ENCODE data around the gene SVIL. TPM values are rescaled to one million over a fixed set of nuclear protein-coding genes. Genes with fewer than 3 reads are reported as not detected.

Gene SVIL
- 47.6 and 83.6 TPM in 2 replicates for total RNA-seq

DNA sequence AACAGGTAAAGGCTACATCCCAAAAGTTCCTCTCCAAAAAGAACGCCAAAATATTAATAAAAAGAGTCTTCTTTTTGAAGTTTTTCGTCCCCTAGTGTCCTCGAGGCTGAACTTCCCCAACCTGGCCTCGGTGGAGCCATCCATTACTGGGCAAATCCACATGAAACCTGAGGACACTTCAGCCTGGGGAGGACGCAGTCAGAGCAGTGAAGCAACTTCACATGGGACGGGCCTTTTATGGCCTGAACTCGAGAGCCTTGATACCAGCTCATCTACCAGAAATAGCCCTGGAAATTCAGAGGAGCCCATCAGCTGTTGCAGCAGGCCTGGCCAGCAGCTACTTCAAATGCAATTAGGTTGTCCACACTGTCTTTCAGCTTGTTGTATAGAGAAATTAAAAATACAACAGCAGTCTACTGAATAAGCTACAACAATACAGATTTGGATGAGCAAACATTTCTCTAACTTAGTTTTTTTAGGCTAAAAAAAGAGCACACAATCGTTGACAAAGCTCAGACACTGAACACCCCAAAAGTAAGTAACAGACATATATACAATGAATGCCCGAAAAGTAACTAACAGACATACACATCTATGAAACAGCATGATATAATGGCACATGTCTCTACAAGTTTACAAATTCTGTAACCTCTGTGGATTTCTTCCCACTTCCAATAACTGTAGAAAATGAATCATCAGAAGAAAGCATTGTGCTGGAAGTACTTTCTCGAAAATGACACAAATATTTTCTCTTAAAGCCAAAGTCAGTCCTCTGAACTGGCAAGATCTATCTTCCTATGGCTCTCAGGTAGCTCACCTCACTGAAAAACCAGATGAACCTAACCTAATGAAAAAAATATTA, at the start of gene SVIL:
Gene SVIL (minus strand): TSS at position 208 of the 862 bp plus-strand sequence. CDS start 79,913 bp downstream, outside the sequence.

